HL-60 (cell line): ENCODE measurements around the gene PUS3.

Source experiments
- POLR2AphosphoS5 ChIP-seq: IDR thresholded peaks from 2 replicates; pipeline ENCODE4 v1.6.1; 2012; ENCODE audit warnings: low read depth
- TF ChIP-seq, protein P1 (sequence below): IDR thresholded peaks from one replicate; pipeline ENCODE4 v1.5.1; 2011; ENCODE audit warnings: low read length, control low read depth, inconsistent platforms; ENCODE audit not compliant: insufficient read depth

GRCh38 chr11:125871391-125872137 lies 31.4 kb downstream of the PUS3 start:
- TF ChIP-seq POLR2AphosphoS5 = no peak
- TF ChIP-seq, protein P1, sequence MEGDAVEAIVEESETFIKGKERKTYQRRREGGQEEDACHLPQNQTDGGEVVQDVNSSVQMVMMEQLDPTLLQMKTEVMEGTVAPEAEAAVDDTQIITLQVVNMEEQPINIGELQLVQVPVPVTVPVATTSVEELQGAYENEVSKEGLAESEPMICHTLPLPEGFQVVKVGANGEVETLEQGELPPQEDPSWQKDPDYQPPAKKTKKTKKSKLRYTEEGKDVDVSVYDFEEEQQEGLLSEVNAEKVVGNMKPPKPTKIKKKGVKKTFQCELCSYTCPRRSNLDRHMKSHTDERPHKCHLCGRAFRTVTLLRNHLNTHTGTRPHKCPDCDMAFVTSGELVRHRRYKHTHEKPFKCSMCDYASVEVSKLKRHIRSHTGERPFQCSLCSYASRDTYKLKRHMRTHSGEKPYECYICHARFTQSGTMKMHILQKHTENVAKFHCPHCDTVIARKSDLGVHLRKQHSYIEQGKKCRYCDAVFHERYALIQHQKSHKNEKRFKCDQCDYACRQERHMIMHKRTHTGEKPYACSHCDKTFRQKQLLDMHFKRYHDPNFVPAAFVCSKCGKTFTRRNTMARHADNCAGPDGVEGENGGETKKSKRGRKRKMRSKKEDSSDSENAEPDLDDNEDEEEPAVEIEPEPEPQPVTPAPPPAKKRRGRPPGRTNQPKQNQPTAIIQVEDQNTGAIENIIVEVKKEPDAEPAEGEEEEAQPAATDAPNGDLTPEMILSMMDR = no peak
